ENCODE data around the gene TUBB4B.

TUBB4B gene

DNA sequence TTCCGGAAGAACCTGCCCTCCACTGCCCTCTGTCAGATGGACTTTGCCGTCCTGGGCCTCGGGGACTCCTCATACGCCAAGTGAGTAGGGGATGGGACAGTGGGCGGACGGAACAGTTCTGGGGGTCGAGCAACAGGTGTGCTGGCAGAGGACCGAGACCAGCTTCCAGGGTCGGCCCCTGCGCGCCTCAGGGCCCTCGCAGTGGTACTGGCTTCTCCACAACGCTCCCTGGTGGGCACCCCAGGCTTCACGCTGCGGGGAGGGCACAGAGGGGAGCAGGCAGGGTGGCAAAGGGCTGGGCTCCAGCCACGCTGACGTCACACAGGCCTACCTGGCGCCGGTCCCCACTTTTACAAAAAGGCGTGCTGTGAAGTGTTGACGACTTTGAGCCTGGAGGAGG, 28.6 kb upstream of the TUBB4B start:
- DNase-seq (ENCODE audit: low spot score) = no peak

DNA sequence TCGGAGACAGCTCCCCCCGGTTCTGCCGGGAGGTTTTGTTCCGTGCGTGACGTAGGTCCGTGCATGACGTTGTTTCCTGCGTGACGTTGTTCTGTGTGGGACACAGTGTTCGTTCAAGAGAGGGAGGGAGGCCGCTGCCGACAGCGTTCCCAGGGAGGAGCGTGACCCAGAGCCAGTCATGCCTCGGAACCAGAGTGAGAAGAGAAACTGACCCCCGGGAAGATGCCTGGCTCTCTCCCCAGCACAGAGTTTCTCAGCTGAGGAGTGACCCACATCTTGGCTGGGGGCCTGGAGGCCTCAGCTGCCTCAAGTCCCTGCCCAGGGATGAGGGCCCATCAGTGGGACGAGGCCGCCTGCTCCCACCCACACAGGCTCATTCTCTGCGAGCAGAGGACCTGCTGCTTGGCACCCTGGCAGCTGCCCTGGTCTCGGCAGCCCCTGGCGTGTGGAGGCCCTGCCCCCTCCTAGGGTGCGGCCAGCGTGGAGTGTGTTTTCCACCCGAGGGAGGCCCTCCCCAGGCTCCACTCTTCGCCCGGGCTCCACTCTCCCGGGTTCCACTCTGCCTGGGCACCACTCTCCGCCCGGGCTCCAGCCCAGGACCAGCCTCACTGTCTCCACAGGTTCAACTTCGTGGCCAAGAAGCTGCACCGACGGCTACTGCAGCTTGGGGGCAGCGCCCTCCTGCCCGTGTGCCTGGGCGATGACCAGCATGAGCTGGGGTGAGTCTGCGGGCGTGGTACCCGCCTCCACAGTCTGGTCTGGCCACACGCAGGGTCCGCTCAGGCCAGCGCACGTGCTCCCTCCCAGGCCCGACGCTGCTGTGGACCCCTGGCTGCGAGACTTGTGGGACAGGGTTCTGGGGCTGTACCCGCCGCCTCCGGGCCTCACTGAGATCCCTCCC, 27.7 kb upstream of the TUBB4B start:
- DNase-seq (ENCODE audit: low spot score) = no peak

DNA sequence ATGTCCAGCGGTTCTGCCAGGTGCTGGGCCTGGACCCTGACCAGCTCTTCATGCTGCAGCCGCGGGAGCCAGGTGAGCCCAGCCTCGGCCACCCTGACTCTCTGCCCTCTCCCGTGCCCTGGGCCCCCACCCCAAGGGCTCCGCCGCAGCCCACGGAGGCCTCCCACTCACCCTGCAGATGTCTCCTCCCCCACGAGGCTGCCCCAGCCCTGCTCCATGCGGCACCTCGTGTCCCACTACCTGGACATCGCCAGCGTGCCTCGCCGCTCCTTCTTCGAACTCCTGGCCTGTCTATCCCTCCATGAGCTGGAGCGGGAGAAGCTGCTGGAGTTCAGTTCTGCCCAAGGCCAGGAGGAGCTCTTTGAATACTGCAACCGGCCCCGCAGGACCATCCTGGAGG, 26.5 kb upstream of the TUBB4B start:
- DNase-seq (ENCODE audit: low spot score) = no peak

DNA sequence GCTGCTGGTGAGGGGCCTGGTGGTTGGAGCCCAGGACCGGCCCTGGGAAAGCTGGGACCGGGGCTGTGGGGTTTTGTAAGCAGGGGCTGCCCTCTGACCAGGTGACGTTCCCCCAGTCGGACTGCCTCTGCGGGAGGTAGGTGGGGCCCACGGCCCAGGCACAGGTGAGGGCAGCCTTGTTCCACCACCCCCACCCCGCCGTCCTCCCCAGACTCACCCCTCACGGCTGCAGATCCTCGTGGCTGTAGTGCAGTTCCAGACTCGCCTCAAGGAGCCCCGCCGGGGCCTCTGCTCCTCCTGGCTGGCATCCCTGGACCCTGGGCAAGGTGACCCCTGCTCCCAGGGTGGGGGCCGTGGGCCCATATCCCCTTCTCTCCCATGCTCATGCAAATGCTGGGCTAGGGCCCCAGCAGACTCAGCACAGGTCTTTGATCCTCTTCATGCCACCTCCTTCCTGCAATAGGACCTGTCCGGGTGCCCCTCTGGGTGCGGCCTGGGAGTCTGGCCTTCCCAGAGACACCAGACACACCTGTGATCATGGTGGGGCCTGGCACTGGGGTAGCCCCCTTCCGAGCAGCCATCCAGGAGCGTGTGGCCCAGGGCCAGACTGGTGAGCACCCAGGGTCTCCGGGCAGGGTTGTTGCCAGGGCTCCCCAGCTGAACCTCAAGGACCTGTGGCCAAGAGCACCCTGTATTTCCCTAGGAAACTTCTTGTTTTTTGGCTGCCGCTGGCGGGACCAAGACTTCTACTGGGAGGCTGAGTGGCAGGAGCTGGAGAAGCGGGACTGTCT, 25.7 kb upstream of the TUBB4B start:
- DNase-seq (ENCODE audit: low spot score) = no peak

DNA sequence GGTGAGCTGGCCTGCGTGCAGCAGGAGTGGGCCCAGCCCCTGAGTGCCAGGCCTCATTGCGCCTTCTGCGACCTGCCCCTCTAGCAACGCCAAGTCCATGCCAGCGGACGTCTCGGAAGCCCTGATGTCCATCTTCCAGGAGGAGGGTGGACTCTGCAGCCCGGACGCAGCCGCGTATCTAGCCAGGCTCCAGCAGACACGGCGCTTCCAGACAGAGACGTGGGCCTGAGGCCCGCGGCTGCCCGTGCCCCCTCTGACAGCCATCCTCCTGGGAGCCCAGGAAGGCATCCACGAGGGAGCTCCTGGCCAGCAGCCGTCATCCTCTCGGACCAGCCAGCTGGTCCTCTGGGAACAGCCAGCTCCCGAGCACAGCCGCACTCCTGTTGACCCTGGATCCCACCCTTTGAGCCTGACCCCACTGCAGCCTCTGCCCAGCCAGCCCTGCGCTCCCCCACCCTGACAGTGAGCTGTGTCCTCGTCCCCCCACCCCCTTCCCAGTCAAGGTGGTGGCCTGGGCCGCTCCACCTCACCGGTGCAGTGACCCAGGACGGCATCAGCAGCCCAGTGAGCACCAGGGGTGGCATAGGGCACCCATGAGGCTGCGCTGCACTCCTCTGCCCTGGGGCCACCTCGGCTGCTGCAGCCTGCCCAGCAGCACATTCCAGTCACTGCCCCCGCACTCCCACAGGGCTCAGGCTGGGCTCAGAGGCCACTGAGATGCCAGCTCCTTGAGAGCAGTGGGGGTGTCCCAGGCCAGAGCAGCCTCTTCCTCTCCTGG, 24.7 kb upstream of the TUBB4B start:
- no peak for DNase-seq (ENCODE audit: low spot score)

DNA sequence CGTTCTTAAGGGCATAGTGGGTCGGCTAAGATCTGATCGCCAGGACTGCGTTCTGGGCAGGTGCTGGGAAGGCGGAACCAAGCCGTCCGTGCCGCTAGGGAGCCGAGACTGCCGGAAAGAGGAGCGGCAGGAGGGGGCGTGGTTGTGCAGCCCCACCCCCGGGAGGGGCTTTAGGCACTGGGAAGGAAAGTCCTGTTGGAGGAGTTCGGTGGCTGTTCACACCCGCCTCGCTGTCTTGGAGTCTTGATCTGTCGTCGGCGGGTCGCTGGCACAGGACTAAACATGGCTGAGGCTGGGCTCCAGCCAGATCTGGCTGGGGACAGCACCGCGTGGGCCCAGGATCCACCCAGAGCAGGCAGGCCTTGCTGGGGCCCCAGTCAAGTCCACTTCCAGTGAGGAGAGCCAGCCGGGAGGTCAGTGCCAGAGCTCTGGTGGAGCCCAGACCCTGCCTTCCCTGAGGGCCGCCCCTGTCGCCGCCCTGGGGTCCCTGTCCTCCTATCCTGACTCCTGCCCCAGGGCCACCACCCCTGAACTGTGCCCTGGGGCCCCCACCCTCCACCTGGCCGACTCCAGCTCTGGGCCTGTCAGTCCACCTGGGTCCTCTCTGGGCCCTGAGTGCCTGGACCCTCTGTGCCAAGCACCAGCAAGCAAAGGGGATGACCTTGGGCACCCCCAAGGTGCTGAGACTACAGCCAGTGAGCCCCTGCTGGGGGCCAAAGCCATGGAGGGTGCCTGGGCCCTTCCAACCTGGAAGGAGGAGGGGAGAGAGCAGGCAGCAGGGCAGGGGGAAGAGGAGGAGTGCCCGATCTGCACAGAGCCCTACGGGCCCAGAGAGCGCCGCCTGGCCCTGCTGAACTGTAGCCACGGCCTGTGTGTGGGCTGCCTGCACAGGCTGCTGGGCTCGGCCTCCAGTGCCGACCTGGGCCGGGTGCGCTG, 23.5 kb upstream of the TUBB4B start:
- no peak for DNase-seq (ENCODE audit: low spot score)

DNA sequence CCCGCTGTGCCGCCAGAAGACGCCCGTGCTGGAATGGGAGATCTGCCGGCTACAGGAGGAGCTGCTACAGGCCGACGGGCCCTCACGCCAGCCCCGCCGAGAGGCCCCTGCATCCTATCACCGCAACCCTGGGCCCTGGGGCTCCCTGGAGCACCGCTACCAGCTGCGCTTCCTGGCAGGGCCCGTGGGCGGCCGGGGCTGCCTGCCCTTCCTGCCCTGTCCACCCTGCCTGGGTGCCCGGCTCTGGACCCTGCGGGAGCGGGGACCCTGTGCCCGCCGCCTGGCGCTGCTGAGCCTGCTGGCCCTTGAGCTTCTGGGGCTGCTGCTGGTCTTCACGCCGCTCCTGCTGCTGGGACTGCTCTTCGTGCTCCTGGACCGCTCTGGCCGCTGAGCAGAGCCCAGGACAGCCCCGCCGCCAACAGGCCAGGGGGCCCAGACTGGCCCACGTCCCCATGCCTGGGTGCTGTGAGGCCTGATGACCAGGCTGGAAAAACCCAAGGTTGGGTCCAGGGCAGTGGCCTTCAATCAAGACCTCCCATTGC, 22.8 kb upstream of the TUBB4B start:
- DNase-seq (ENCODE audit: low spot score) = no peak

GRCh38 chr9:137218754-137219271, 22.3 kb upstream of the TUBB4B start:
- no peak for DNase-seq (ENCODE audit: low spot score)

DNA sequence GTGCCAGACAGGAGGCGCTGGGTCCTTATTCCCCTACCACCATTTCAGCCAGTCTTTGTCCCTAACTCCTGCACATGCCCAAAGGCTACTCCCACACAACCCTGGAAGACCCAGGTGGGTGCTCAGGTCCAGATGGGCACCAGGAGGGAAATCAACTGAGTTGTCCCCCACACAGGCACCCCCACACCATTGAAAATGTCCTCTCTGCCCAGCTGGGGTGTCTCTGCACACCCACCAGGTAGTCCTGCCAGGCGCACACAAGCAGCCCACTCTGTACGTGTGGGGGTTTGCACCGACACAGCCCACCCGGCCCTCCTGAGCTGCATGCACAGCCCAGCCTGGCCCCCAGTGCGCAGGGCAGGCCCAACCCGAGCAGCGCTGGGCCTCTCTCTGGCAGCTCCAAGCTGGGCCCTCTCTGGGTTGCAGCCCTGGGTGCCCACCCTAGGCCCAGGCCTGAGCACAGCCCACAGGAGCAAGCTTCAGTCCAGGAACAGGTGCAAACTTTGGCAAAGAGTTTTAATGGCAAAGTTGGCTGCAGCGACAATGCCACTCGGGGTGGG, 21.2 kb upstream of the TUBB4B start:
- DNase-seq (ENCODE audit: low spot score) = no peak

DNA sequence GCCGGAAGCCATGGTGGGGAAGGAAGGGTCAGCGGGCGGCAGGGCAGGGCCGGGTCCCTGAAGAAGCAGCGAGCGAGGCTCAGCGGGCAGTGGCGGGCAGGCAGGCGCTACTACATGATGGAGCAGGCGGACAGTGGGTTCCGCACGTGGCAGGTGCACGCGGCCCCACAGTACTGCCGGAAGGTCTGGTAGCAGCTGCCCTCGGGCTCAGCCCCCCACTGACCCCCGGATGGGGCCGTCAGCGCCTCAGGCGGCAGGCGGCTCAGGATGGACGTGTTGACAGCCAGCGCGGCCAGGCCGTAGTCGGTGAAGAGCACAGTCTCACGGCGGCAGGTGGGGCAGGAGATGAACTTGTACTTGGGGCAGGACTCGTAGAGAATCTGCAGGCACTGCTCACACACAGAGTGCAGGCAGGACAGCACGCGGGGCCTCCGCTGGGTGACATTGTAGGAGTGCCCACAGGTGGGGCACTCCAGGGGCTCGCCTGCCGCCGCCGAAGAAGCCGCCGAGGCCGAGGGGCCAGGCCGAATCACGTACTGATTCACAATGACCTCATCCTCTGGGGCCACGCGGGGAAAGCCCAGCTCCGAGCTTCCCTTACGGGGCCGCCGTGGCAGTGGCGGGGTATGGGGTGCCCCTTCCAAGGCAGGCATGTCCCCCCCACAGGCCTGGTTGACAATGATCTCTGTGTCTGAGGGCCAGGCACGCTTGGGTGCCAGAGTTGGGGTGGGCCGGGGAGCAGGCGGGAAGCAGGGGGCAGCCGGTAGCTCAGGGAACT, 20.6 kb upstream of the TUBB4B start:
- DNase-seq (ENCODE audit: low spot score) = no peak

GRCh38 chr9:137221095-137221505, 20.0 kb upstream of the TUBB4B start:
- DNase-seq (ENCODE audit: low spot score) = no peak

DNA sequence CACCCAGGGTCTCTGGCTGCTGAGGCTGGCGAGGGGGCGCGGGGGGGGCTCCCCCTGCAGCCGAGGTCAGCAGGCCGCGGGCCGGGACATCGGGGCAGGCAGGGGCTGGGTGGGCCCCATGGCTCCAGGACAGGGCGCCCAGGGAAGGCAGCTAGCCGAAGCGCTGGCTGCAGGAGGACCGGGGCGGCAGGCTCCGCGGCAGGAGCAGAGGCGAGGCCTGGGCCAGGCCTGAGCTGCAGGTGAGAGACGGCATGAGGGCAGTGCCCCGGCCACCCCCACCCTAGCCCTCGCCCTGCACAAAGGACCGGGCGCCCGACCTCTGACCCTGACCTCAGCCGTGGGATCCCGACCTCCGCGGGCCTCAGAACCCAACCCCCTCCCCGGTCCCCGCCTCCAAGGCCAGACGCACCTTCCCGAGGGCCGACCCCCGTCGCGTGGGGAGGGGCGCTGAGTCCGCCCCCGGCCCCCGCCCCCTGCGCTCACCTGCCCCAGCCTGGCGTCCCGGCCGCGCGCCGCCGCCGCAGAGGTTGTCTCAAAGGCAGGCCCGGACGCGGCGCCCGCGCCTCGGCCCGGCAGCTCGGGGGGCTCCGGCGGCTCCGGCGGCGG, 19.5 kb upstream of the TUBB4B start:
- no peak for DNase-seq (ENCODE audit: low spot score)

GRCh38 chr9:137222190-137223077, 18.7 kb upstream of the TUBB4B start, which contains the start of gene RNF208:
RNF208 (minus strand) TSS chr9:137222240; CDS start chr9:137221212, 1,028 bp downstream.
- no peak for DNase-seq (ENCODE audit: low spot score)

- DNase-seq (ENCODE audit: low spot score) = peak; percentile 100
These were observed 17.8 kb upstream of the TUBB4B start for GRCh38 chr9:137223078-137223970.

DNA sequence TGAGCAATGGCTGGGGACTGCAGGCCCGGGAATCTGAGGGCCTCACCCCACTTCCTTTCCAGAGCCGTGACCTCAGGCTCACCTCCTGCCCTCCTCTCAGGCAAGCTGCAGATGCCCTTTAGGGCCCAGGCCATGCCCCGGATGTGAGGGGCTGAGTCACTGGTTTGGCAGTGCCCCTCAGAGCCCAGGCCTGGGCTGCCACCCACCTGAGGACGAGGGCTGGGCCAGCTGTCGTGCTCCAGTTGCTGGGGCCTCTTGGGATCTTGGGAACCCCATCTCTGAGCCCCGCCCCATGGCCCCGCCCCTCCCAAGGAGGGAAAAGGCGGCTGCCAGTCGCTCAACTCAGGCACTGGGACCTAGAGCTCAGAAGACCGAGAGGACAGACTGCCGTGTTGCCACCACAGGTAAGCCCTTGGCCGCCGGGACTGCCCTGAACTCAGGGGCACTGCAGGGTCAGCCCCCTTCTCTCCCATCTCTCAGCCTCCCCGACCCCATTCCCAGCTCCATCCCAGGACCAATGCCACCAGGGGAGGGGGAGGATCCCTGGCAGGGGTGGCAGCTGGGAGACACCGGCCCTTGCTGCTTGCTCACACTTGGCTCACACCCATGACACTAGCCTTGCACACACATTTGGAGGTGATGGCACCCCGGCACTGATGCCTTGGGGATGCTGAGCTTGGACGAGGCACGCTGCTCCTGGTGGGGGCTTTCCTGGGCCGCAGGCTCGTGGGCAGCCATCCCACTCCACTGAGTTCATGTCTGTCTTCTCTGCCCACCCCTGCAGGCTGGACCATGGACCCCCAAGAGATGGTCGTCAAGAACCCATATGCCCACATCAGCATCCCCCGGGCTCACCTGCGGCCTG, 16.0 kb upstream of the TUBB4B start, which contains the start of gene CYSRT1:
Gene CYSRT1 (plus strand): TSS at position 345 of the 865 bp plus-strand sequence. CDS start 448 bp downstream, at position 793.
- no peak for DNase-seq (ENCODE audit: low spot score)

Data from activated CD4-positive, alpha-beta T cell treated with anti-CD3 and anti-CD28 coated beads, Interleukin-2, Interleukin-4, amounts not matched to agents 100 ng/mL and 50 ng/mL, durations not matched to agents 16 hours and 8 hours (primary cell).